GM12878 (cell line): ENCODE data around the gene DDIT3. TPM values are rescaled to one million over a fixed set of nuclear protein-coding genes. Genes with fewer than 3 reads are reported as not detected.

Experiments used
- ATAC-seq: fragments of 200-7000 bp; cut with Tn5 transposase; 3 replicates; pipeline ENCODE4 v1.9.1; 2020; ENCODE audit warnings: mild to moderate bottlenecking, moderate library complexity
- BruUV-seq: library from RNA; stranded (reverse); fragments of 400-500 nt; replicated peaks from 2 replicates; lab custom pipeline; 2021; lab: Mats Ljungman, UMichigan
- CTCF ChIA-PET: fragments of 300-600 bp; sonication (Branson Sonifier 250); formaldehyde crosslinking; extraction: SDS; loops from one replicate; lab custom pipeline; 2021; ENCODE audit warnings: inconsistent platforms; lab: Yijun Ruan, JAX
- POLR2A ChIA-PET: fragments of 350-600 bp; formaldehyde crosslinking; extraction: SDS; loops from one replicate; lab custom pipeline; 2021; ENCODE audit warnings: inconsistent platforms; lab: Charles Lee
- RAD21 ChIA-PET: fragments of 300-600 bp; sonication (Branson Sonifier 250); formaldehyde crosslinking; loops from one replicate; lab custom pipeline; 2023; ENCODE audit warnings: antibody characterized with exemption; ENCODE audit not compliant: unreplicated experiment; lab: Charles Lee
- SMC1A ChIA-PET: fragments of 300-600 bp; sonication (Branson Sonifier 250); formaldehyde crosslinking; loops from one replicate; lab custom pipeline; 2023; ENCODE audit not compliant: unreplicated experiment, uncharacterized antibody; lab: Charles Lee
- DNase-seq: peaks from one replicate; pipeline ENCODE4 v3.0.0-alpha.2; 2011; ENCODE audit warnings: low read depth, low spot score
- FAIRE-seq: peaks from 3 replicates; lab custom pipeline; 2011; peaks lifted over from hg19 to GRCh38; lab: Jason Lieb, UNC
- H2AFZ ChIP-seq: 2 replicates; pipeline ENCODE4 v1.6.0; 2011; ENCODE audit warnings: low read depth, low read length, control low read depth; ENCODE audit not compliant: control insufficient read depth
- H3K27ac ChIP-seq: 2 replicates; pipeline ENCODE4 v1.5.1; 2011; ENCODE audit warnings: control low read depth; ENCODE audit not compliant: control insufficient read depth, insufficient read depth
- H3K27me3 ChIP-seq, 2 experiments: replicated peaks in 1 of 2; 2 replicates each; pipeline versions ENCODE4 v1.6.0 to v1.6.1; 2011; ENCODE audit warnings: low read length in 1 of 2; ENCODE audit not compliant: control insufficient read depth in 2 of 2, insufficient read depth in 2 of 2
- H3K36me3 ChIP-seq, 2 experiments: 2 replicates each; pipeline ENCODE4 v1.5.1; 2011; ENCODE audit warnings: low read length in 1 of 2; ENCODE audit not compliant: control insufficient read depth in 2 of 2, insufficient read depth in 2 of 2
- H3K4me1 ChIP-seq: 2 replicates; pipeline ENCODE4 v1.6.1; 2011; ENCODE audit warnings: mild to moderate bottlenecking, low read length, moderate library complexity, mixed read lengths; ENCODE audit not compliant: control insufficient read depth, insufficient read depth
- H3K4me2 ChIP-seq: 2 replicates; pipeline ENCODE4 v1.6.0; 2011; ENCODE audit warnings: control low read depth; ENCODE audit not compliant: control insufficient read depth, insufficient read depth
- H3K4me3 ChIP-seq: fragments of 200-600 bp; sonication (generic); 2 replicates; pipeline ENCODE4 v1.5.1; 2016
- H3K79me2 ChIP-seq: 2 replicates; pipeline ENCODE4 v1.6.0; 2011; ENCODE audit warnings: low read length; ENCODE audit not compliant: control insufficient read depth, insufficient read depth
- H3K9ac ChIP-seq: 2 replicates; pipeline ENCODE4 v1.8.0; 2011; ENCODE audit warnings: low read length, control low read depth, mixed read lengths; ENCODE audit not compliant: control insufficient read depth, insufficient read depth
- H3K9me3 ChIP-seq: replicated peaks from 3 replicates; pipeline ENCODE4 v1.5.1; 2011; ENCODE audit warnings: mild to moderate bottlenecking, low read length; ENCODE audit not compliant: control insufficient read depth, insufficient read depth
- H4K20me1 ChIP-seq: 2 replicates; pipeline ENCODE4 v1.6.0; 2011; ENCODE audit not compliant: control insufficient read depth, insufficient read depth
- CBX5 ChIP-seq: sonication (generic); IDR thresholded peaks from 2 replicates; pipeline ENCODE4 v1.6.1; 2016; ENCODE audit warnings: low read depth, moderate library complexity, mild to moderate bottlenecking, inconsistent platforms
- EZH2 ChIP-seq: IDR thresholded peaks from 2 replicates; pipeline ENCODE4 v1.6.1; 2012; ENCODE audit warnings: low read depth, mild to moderate bottlenecking, control low read depth, inconsistent platforms, low read length, borderline replicate concordance; ENCODE audit not compliant: control insufficient read depth
- POLR2A ChIP-seq: IDR thresholded peaks from 2 replicates; pipeline ENCODE4 v1.6.1; 2011; ENCODE audit warnings: low read depth, mild to moderate bottlenecking, low read length
- RUNX3 ChIP-seq: IDR thresholded peaks from 2 replicates; pipeline ENCODE4 v1.6.1; 2012; ENCODE audit warnings: low read length, inconsistent platforms
- WGBS: methylation state at CpG from one replicate; pipeline ENCODE4 v1.1.6; 2016; ENCODE audit warnings: low lambda C conversion rate; ENCODE audit not compliant: insufficient replicate concordance, insufficient coverage; ENCODE audit errors: missing lambda C conversion rate; 5-methylcytosine and 5-hydroxymethylcytosine counted together
- in situ Hi-C: fragments of 300-500 bp; cut with MboI; formaldehyde crosslinking; loops from 9 replicates; pipeline ENCODE4 v1.14.3; 2018; ENCODE audit warnings: mixed read lengths
- intact Hi-C: fragments of 100-400 bp; cut with micrococcal nuclease; formaldehyde crosslinking; loops from one replicate; pipeline ENCODE4 v1.14.2; 2022; ENCODE audit not compliant: unreplicated experiment
- microRNA counts: library from miRNA; unstranded; fragments of <30 nt; microRNA quantifications from one replicate; lab custom pipeline; 2016
- microRNA-seq: library from miRNA; unstranded; fragments of <30 nt; microRNA quantifications from one replicate; pipeline ENCODE4, GENCODE V29; 2018
- polyA plus RNA-seq, 11 experiments: library from polyadenylated mRNA; depleted of rRNA in 4 of 11; unstranded in 6 of 11; stranded (reverse) in 5 of 11; fragments of >200 nt; fragmentation: Nextera tagmentation in 4 of 11; fragmentation: Illumina TruSeq in 1 of 11; extraction: Ambion mirVana in 4 of 11; extraction: Trizol in 1 of 11; gene quantifications; 1 replicate in 1 of 11; 2 replicates in 10 of 11; pipeline versions ENCODE4 v1.2.1 to v1.2.3, GENCODE V29; 2011 to 2016; ENCODE audit warnings: inconsistent platforms in 2 of 11, missing spikeins in 2 of 11, low read depth in 1 of 11
- small RNA-seq: library from RNA; depleted of rRNA; stranded (forward); fragments of <200 nt; gene quantifications from one replicate; pipeline ENCODE3, GENCODE V24; 2014
- total RNA-seq, 4 experiments: library from RNA; depleted of rRNA in 3 of 4; stranded (reverse); fragments of >200 nt in 3 of 4; fragmentation: Illumina TruSeq in 1 of 4; extraction: Trizol in 1 of 4; gene quantifications; 2 replicates each; pipeline versions ENCODE4 v1.2.1 to v1.2.3, GENCODE V29; 2013 to 2021

Gene DDIT3
- total and polyA plus RNA-seq, 10 of the 15 experiments (the other 5 are each of a cell fraction or from before 2014, with no cell fraction given) = 9.2 to 28.9 (median 15.5) TPM

DNA sequence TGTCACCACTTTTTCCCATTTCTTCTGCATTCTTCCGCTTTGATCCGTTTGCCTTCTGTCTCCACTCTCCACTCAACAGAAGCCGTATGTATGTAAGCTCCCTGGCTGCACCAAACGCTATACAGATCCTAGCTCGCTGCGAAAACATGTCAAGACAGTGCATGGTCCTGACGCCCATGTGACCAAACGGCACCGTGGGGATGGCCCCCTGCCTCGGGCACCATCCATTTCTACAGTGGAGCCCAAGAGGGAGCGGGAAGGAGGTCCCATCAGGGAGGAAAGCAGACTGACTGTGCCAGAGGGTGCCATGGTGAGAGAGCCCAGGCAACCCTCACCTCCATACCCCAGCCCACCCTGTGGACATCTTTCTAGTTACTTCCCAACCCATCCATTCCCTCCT lies 52.4 kb downstream of the DDIT3 start:
- CTCF ChIA-PET = no interaction called here
- BruUV-seq = no TSS peak
- no peak for TF ChIP-seq CBX5
- peak; percentile 53; the same call in 1 of the 2 replicates for TF ChIP-seq POLR2A
- TF ChIP-seq, all 136 proteins: peak for 1
- DNase-seq = no peak
- H3K9me3 ChIP-seq = no peaks in the 10 kb centered on the region
- no peak overlapping the region for H3K4me2 ChIP-seq
- no peak for FAIRE-seq
- no peak for ATAC-seq
- ChIA-PET POLR2A (no interaction called here), SMC1A (no interaction called here), RAD21 (no interaction called here)
- no peak overlapping the region for H2AFZ ChIP-seq
- H4K20me1 ChIP-seq = no peaks in the 10 kb centered on the region
- peaks cover 19% of the 10 kb centered on the region for H3K4me1 ChIP-seq
- 94% methylated on average over 11 of the region's 11 CpGs for WGBS
- H3K79me2 ChIP-seq = no peaks in the 10 kb centered on the region
- no peak overlapping the region for H3K4me3 ChIP-seq
- no peaks in the 10 kb centered on the region for H3K27me3 ChIP-seq
- no peak overlapping the region for H3K9ac ChIP-seq
- in situ Hi-C loops (no loop called here), intact Hi-C loops (no loop called here)
- H3K27ac ChIP-seq = no peak overlapping the region
- H3K36me3 ChIP-seq = peaks cover 0 to 16% of the 10 kb centered on the region in 2 experiments; a peak in 2 of 4 replicates

DNA sequence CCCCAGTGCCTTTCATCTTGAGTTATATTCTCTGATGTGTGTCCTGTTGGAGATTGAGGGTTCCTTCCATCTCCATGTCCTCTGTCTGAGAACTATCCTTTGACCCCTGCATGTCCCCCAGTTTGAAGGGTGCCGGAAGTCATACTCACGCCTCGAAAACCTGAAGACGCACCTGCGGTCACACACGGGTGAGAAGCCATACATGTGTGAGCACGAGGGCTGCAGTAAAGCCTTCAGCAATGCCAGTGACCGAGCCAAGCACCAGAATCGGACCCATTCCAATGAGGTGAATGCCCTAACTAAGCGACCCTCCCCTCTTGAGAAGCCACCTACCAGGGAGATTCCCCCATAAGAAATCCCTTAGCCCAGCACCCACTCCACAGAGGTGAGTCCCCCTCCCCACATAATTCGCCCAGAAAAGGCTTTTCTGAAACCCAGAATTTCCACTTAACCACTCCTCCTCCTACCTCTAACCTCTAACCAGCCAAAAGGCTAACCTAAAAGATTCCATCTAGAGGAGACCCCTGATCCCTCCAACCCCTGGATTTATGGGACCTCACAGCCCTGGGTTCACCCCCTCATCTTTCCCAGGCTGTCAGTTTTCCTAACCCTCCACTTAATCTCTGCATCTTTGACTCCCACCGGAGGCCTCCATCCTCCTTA lies 53.0 kb downstream of the DDIT3 start:
- no peak overlapping the region for H3K9ac ChIP-seq
- no peak for FAIRE-seq
- H3K79me2 ChIP-seq = no peaks in the 10 kb centered on the region
- in situ Hi-C loops (no loop called here), intact Hi-C loops (no loop called here)
- ChIA-PET SMC1A (no interaction called here), POLR2A (interaction anchor here (0.9 to 1.0 kb wide), 2 partner anchors 7 to 9 kb away, joined by 3 to 6 read pairs; no protein-coding TSS in a partner anchor), CTCF (no interaction called here), RAD21 (no interaction called here)
- H2AFZ ChIP-seq = no peak overlapping the region
- no peaks in the 10 kb centered on the region for H3K27me3 ChIP-seq
- no peak overlapping the region for H3K4me3 ChIP-seq
- 30% methylated on average over 11 of the region's 12 CpGs for WGBS
- DNase-seq = no peak
- peaks cover 21% of the 10 kb centered on the region for H3K4me1 ChIP-seq
- H3K36me3 ChIP-seq = peaks cover 0 to 11% of the 10 kb centered on the region in 2 experiments; a peak in 2 of 4 replicates
- BruUV-seq = no TSS peak
- H3K9me3 ChIP-seq = no peaks in the 10 kb centered on the region
- no peaks in the 10 kb centered on the region for H4K20me1 ChIP-seq
- no peak overlapping the region for H3K27ac ChIP-seq
- H3K4me2 ChIP-seq = no peak overlapping the region
- no peak for TF ChIP-seq EZH2
- TF ChIP-seq RUNX3 = peak; percentile 49
- ATAC-seq = no peak

MicroRNAs encoded within 50 kb of the gene (microRNA counts, 767-probe panel; counts per million panel counts)
- 2,009 counts per million, percentile 75 among the panel's probes with 10 or more counts for microRNA hsa-miR-616-3p (lab: Ali Mortazavi, UCI)

Small RNAs within 50 kb of the gene (microRNA-seq; reads per million reads assigned to microRNA genes)
- 1.9 reads per million, percentile 3 among the genes with 10 or more reads in this experiment for gene MIR616
- gene MIR6758 = not detected

Small RNAs within 50 kb of the gene (small RNA-seq; reads per million reads assigned to genes)
- 0.16 reads per million for gene MIR616

Other genes with a start within 250 kb of the DDIT3 start
Only the 7 nearest of the 19 such genes appear.
- gene INHBE, start 65.2 kb downstream of the DDIT3 start, total RNA-seq (2014; rRNA removed) = 0.51 and 1.5 TPM in 2 replicates
- gene INHBE, start 65.2 kb downstream of the DDIT3 start, total RNA-seq (2014; rRNA removed; fragmentation: Illumina TruSeq; extraction: Trizol) = 0.36 and 0.78 TPM in 2 replicates
- gene INHBE, start 65.2 kb downstream of the DDIT3 start, total RNA-seq (2021) = 0.64 and 0.77 TPM in 2 replicates
- gene INHBE, start 65.2 kb downstream of the DDIT3 start, polyA plus RNA-seq (2011; rRNA removed) = 2.2 and 2.5 TPM in 2 replicates
- gene INHBE, start 65.2 kb downstream of the DDIT3 start, polyA plus RNA-seq (2014; fragmentation: Illumina TruSeq; extraction: Trizol) = 0.38 and 0.70 TPM in 2 replicates
- gene INHBE, start 65.2 kb downstream of the DDIT3 start, polyA plus RNA-seq (2014; fragmentation: Nextera tagmentation; extraction: Ambion mirVana) = under 1 TPM; 0.13 to 0.18 TPM
- gene INHBE, start 65.2 kb downstream of the DDIT3 start, polyA plus RNA-seq (2014; rRNA removed) = 0.58 and 1.9 TPM in 2 replicates
- under 1 TPM; 0.09 to 0.14 TPM for gene INHBE, start 65.2 kb downstream of the DDIT3 start, polyA plus RNA-seq (2016; fragmentation: Nextera tagmentation; extraction: Ambion mirVana)
- gene GLI1, start 60.7 kb downstream of the DDIT3 start, total RNA-seq (2014; rRNA removed) = 0.71 and 1.0 TPM in 2 replicates
- gene GLI1, start 60.7 kb downstream of the DDIT3 start, total RNA-seq (2014; rRNA removed; fragmentation: Illumina TruSeq; extraction: Trizol) = 0.31 and 0.32 TPM in 2 replicates
- gene GLI1, start 60.7 kb downstream of the DDIT3 start, total RNA-seq (2021) = 1.1 and 1.2 TPM in 2 replicates
- 0.97 and 1.2 TPM in 2 replicates for gene GLI1, start 60.7 kb downstream of the DDIT3 start, polyA plus RNA-seq (2011; rRNA removed)
- gene GLI1, start 60.7 kb downstream of the DDIT3 start, polyA plus RNA-seq (2014; fragmentation: Illumina TruSeq; extraction: Trizol) = 0.32 and 0.79 TPM in 2 replicates
- gene GLI1, start 60.7 kb downstream of the DDIT3 start, polyA plus RNA-seq (2014; fragmentation: Nextera tagmentation; extraction: Ambion mirVana) = under 1 TPM; 0.32 to 0.46 TPM
- 0.53 and 1.4 TPM in 2 replicates for gene GLI1, start 60.7 kb downstream of the DDIT3 start, polyA plus RNA-seq (2014; rRNA removed)
- under 1 TPM; 0.27 to 0.82 TPM for gene GLI1, start 60.7 kb downstream of the DDIT3 start, polyA plus RNA-seq (2016; fragmentation: Nextera tagmentation; extraction: Ambion mirVana)
- gene ARHGAP9, start 40.6 kb downstream of the DDIT3 start, total RNA-seq (2014; rRNA removed) = 78.1 and 79.8 TPM in 2 replicates
- gene ARHGAP9, start 40.6 kb downstream of the DDIT3 start, total RNA-seq (2014; rRNA removed; fragmentation: Illumina TruSeq; extraction: Trizol) = 47.3 and 51.7 TPM in 2 replicates
- 101 and 102 TPM in 2 replicates for gene ARHGAP9, start 40.6 kb downstream of the DDIT3 start, total RNA-seq (2021)
- 42.5 and 68.9 TPM in 2 replicates for gene ARHGAP9, start 40.6 kb downstream of the DDIT3 start, polyA plus RNA-seq (2011; rRNA removed)
- 63.7 and 89.0 TPM in 2 replicates for gene ARHGAP9, start 40.6 kb downstream of the DDIT3 start, polyA plus RNA-seq (2014; fragmentation: Illumina TruSeq; extraction: Trizol)
- gene ARHGAP9, start 40.6 kb downstream of the DDIT3 start, polyA plus RNA-seq (2014; fragmentation: Nextera tagmentation; extraction: Ambion mirVana) = 10 to 100 TPM; 19.5 to 75.6 TPM
- 98.7 and 106 TPM in 2 replicates for gene ARHGAP9, start 40.6 kb downstream of the DDIT3 start, polyA plus RNA-seq (2014; rRNA removed)
- 10 to 100 TPM; 71.1 to 81.3 TPM for gene ARHGAP9, start 40.6 kb downstream of the DDIT3 start, polyA plus RNA-seq (2016; fragmentation: Nextera tagmentation; extraction: Ambion mirVana)
- 138 and 155 TPM in 2 replicates for gene MARS1, start 32.4 kb downstream of the DDIT3 start, total RNA-seq (2014; rRNA removed)
- 132 and 151 TPM in 2 replicates for gene MARS1, start 32.4 kb downstream of the DDIT3 start, total RNA-seq (2014; rRNA removed; fragmentation: Illumina TruSeq; extraction: Trizol)
- gene MARS1, start 32.4 kb downstream of the DDIT3 start, total RNA-seq (2021) = 208 and 212 TPM in 2 replicates
- gene MARS1, start 32.4 kb downstream of the DDIT3 start, polyA plus RNA-seq (2011; rRNA removed) = 61.9 and 108 TPM in 2 replicates
- gene MARS1, start 32.4 kb downstream of the DDIT3 start, polyA plus RNA-seq (2014; fragmentation: Illumina TruSeq; extraction: Trizol) = 161 and 221 TPM in 2 replicates
- 100 to 1,000 TPM in 1 of 2 experiments, 10 to 100 TPM in 1; 72.3 to 129 TPM for gene MARS1, start 32.4 kb downstream of the DDIT3 start, polyA plus RNA-seq (2014; fragmentation: Nextera tagmentation; extraction: Ambion mirVana)
- gene MARS1, start 32.4 kb downstream of the DDIT3 start, polyA plus RNA-seq (2014; rRNA removed) = 137 and 156 TPM in 2 replicates
- 100 to 1,000 TPM; 255 to 270 TPM for gene MARS1, start 32.4 kb downstream of the DDIT3 start, polyA plus RNA-seq (2016; fragmentation: Nextera tagmentation; extraction: Ambion mirVana)
- 3.1 and 4.6 TPM in 2 replicates for gene MBD6, start 2.3 kb upstream of the DDIT3 start, total RNA-seq (2014; rRNA removed)
- gene MBD6, start 2.3 kb upstream of the DDIT3 start, total RNA-seq (2014; rRNA removed; fragmentation: Illumina TruSeq; extraction: Trizol) = 3.5 and 3.7 TPM in 2 replicates
- gene MBD6, start 2.3 kb upstream of the DDIT3 start, total RNA-seq (2021) = 41.5 and 52.7 TPM in 2 replicates
- gene MBD6, start 2.3 kb upstream of the DDIT3 start, polyA plus RNA-seq (2011; rRNA removed) = 2.0 and 3.8 TPM in 2 replicates
- 5.9 and 12.7 TPM in 2 replicates for gene MBD6, start 2.3 kb upstream of the DDIT3 start, polyA plus RNA-seq (2014; fragmentation: Illumina TruSeq; extraction: Trizol)
- gene MBD6, start 2.3 kb upstream of the DDIT3 start, polyA plus RNA-seq (2014; fragmentation: Nextera tagmentation; extraction: Ambion mirVana) = 1 to 10 TPM; 1.5 to 5.5 TPM
- gene MBD6, start 2.3 kb upstream of the DDIT3 start, polyA plus RNA-seq (2014; rRNA removed) = 20.2 and 24.3 TPM in 2 replicates
- gene MBD6, start 2.3 kb upstream of the DDIT3 start, polyA plus RNA-seq (2016; fragmentation: Nextera tagmentation; extraction: Ambion mirVana) = 1 to 10 TPM; 8.1 to 8.6 TPM
- gene DCTN2, start 26.7 kb upstream of the DDIT3 start, total RNA-seq (2014; rRNA removed) = 80.8 and 115 TPM in 2 replicates
- gene DCTN2, start 26.7 kb upstream of the DDIT3 start, total RNA-seq (2014; rRNA removed; fragmentation: Illumina TruSeq; extraction: Trizol) = 81.4 and 83.9 TPM in 2 replicates
- gene DCTN2, start 26.7 kb upstream of the DDIT3 start, total RNA-seq (2021) = 87.3 and 87.4 TPM in 2 replicates
- 85.1 and 88.9 TPM in 2 replicates for gene DCTN2, start 26.7 kb upstream of the DDIT3 start, polyA plus RNA-seq (2011; rRNA removed)
- gene DCTN2, start 26.7 kb upstream of the DDIT3 start, polyA plus RNA-seq (2014; fragmentation: Illumina TruSeq; extraction: Trizol) = 139 and 171 TPM in 2 replicates
- 10 to 100 TPM; 32.3 to 60.7 TPM for gene DCTN2, start 26.7 kb upstream of the DDIT3 start, polyA plus RNA-seq (2014; fragmentation: Nextera tagmentation; extraction: Ambion mirVana)
- 113 TPM in 2 replicates for gene DCTN2, start 26.7 kb upstream of the DDIT3 start, polyA plus RNA-seq (2014; rRNA removed)
- gene DCTN2, start 26.7 kb upstream of the DDIT3 start, polyA plus RNA-seq (2016; fragmentation: Nextera tagmentation; extraction: Ambion mirVana) = 100 to 1,000 TPM; 115 to 117 TPM
- gene KIF5A, start 29.5 kb upstream of the DDIT3 start, total RNA-seq (2014; rRNA removed) = 1.0 and 1.1 TPM in 2 replicates
- gene KIF5A, start 29.5 kb upstream of the DDIT3 start, total RNA-seq (2014; rRNA removed; fragmentation: Illumina TruSeq; extraction: Trizol) = 1.1 and 1.3 TPM in 2 replicates
- gene KIF5A, start 29.5 kb upstream of the DDIT3 start, total RNA-seq (2021) = 2.2 and 2.9 TPM in 2 replicates
- 0.48 and 0.56 TPM in 2 replicates for gene KIF5A, start 29.5 kb upstream of the DDIT3 start, polyA plus RNA-seq (2011; rRNA removed)
- gene KIF5A, start 29.5 kb upstream of the DDIT3 start, polyA plus RNA-seq (2014; fragmentation: Illumina TruSeq; extraction: Trizol) = 2.0 and 2.2 TPM in 2 replicates
- under 1 TPM; 0.35 to 0.44 TPM for gene KIF5A, start 29.5 kb upstream of the DDIT3 start, polyA plus RNA-seq (2014; fragmentation: Nextera tagmentation; extraction: Ambion mirVana)
- 1.7 and 2.0 TPM in 2 replicates for gene KIF5A, start 29.5 kb upstream of the DDIT3 start, polyA plus RNA-seq (2014; rRNA removed)
- gene KIF5A, start 29.5 kb upstream of the DDIT3 start, polyA plus RNA-seq (2016; fragmentation: Nextera tagmentation; extraction: Ambion mirVana) = under 1 TPM; 0.69 to 0.92 TPM